ENCODE results near the gene IBA57.
"Not testable (repeated sequence)": the region's sequence is repeated elsewhere in the genome, so short reads cannot be mapped to it uniquely, and the experiment has no call there.

The IBA57 gene

GRCh38 chr1:228173528-228174481 lies 8.2 kb downstream of the IBA57 start:
- DNase-seq = not testable (repeated sequence)

- DNase-seq = no peak
Observed at GRCh38 chr1:228174482-228175315, 9.1 kb downstream of the IBA57 start.

- DNase-seq = no peak
Observed at GRCh38 chr1:228175316-228176023, 9.9 kb downstream of the IBA57 start.

- DNase-seq = no peak
Observed at GRCh38 chr1:228176024-228176395, 10.4 kb downstream of the IBA57 start.

- DNase-seq = no peak
Observed at GRCh38 chr1:228176461-228177182, 11.0 kb downstream of the IBA57 start.

GRCh38 chr1:228177183-228177475 lies 11.5 kb downstream of the IBA57 start:
- DNase-seq = no peak

- DNase-seq = no peak
Observed at GRCh38 chr1:228177721-228178710, 12.4 kb downstream of the IBA57 start.

- DNase-seq = no peak
Observed at GRCh38 chr1:228178737-228179684, 13.4 kb downstream of the IBA57 start.

GRCh38 chr1:228180271-228180958 lies 14.8 kb downstream of the IBA57 start:
- DNase-seq = no peak

GRCh38 chr1:228180959-228181644 lies 15.5 kb downstream of the IBA57 start:
- no peak for DNase-seq

GRCh38 chr1:228181645-228182034 lies 16.0 kb downstream of the IBA57 start:
- no peak for DNase-seq

- DNase-seq = no peak
Observed at GRCh38 chr1:228182296-228183030, 16.9 kb downstream of the IBA57 start.

GRCh38 chr1:228184152-228184551 lies 18.5 kb downstream of the IBA57 start:
- no peak for DNase-seq

- DNase-seq = no peak
Observed at GRCh38 chr1:228185641-228185965, 20.0 kb downstream of the IBA57 start.

- not testable (repeated sequence) for DNase-seq
Observed at GRCh38 chr1:228188249-228188648, 22.6 kb downstream of the IBA57 start.

GRCh38 chr1:228190182-228190581 lies 24.6 kb downstream of the IBA57 start:
- DNase-seq = no peak

GRCh38 chr1:228190778-228191177 lies 25.2 kb downstream of the IBA57 start:
- DNase-seq = no peak

GRCh38 chr1:228194436-228194835 lies 28.8 kb downstream of the IBA57 start:
- DNase-seq = no peak

All from fibroblast of skin of back (primary cell).